Measurements from ENCODE around the gene LTF.

Gene LTF

DNA sequence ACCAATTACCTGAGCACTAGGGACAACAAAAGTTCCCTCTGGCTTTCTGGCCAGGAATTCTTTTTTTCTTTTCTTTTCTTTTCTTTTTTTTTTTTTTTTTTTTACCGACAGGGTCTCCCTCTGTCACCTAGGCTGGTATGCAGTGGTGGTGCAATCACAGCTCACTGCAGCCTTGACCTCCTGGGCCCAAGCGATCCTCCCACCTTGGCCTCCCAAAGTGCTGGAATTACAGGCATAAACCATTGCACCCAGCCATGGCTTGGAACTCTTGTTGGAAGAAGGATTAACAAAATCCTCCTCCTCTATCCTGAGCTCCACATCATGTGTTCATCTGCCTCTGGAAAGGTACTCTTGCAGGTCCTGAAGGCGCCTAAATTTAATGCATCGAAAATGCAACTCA lies 2.9 kb upstream of the LTF start:
- DNase-seq: no peak

DNA sequence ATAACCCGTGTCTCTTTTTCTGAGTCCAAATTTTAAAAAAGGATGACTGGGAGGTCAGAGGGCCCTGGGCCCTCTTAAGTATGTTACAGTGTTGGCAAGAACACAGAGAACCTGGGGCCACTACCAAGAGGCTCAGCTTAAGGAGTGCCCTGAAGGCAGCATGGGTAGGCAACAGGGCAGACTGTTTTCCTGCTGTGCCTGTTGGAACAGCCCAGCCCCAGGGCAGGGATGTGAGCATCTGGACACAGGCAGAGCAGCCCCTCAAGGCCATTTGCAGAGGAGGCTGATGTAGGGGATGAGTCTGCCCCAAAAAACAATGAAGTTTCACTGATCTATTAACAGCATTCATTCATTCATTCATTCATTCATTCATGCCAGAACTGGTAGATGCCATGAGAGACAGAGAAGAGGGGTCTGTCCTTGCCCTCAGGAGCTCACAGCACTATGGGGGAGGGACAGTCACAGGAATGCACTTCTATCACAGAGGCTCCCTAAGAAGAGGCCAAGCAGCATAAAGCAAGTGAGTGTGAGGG lies 2.2 kb upstream of the LTF start:
- no peak for DNase-seq

DNA sequence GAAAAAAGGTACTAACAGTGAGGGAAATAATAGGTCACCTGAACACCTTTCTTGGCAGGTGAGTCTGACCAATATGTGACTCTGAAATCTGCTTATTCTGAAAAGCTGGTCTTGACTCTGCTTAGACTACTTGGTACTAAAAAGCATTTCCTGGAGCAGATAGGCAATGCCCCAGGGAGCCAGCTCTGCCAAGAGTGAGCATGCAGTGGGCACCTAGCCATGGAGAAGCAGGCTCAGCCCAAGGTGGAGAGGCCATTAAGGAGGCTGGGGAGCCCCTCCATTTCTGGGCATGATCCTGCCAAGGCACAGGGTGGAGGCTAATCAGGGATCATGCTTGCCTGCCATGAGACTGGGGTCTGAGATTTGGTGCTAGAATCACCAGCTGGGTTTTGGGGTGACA lies 1.6 kb upstream of the LTF start:
- no peak for DNase-seq

DNA sequence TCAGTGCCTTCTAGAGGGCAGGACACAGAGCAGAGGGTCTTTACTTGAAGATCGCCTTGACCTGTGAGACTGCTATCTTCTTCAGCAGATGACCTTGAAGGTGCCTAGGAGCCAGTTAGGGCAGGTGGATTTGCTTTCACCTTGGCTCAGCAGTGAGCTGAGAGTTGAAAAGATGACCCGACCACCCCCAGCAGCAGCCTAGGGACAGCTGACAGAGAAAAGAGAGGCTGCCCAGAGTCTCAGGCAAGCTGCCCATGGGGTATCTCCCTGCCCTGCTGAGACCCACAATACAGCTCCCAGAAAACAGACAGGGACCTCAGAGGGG lies 453 bp upstream of the LTF start:
- DNase-seq: no peak

DNA sequence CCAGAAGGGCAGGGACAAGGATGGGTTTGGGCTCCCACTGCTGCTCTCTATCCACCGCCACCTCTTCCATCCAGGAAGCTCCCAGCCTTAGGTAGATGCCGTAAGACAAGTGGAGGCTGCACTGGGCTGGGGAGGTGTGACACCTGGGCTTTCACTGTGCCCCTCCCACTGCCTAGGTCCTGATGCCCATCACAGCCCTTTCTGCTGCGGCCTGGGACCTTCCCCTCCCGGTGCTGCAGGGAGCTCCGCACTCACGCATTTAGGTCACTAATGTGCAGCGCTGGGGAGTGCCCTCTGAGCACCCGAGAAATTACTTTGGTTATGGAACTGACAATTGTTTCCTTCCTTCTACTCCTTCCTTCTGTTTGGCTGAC lies 850 bp downstream of the LTF start:
- DNase-seq: no peak

DNA sequence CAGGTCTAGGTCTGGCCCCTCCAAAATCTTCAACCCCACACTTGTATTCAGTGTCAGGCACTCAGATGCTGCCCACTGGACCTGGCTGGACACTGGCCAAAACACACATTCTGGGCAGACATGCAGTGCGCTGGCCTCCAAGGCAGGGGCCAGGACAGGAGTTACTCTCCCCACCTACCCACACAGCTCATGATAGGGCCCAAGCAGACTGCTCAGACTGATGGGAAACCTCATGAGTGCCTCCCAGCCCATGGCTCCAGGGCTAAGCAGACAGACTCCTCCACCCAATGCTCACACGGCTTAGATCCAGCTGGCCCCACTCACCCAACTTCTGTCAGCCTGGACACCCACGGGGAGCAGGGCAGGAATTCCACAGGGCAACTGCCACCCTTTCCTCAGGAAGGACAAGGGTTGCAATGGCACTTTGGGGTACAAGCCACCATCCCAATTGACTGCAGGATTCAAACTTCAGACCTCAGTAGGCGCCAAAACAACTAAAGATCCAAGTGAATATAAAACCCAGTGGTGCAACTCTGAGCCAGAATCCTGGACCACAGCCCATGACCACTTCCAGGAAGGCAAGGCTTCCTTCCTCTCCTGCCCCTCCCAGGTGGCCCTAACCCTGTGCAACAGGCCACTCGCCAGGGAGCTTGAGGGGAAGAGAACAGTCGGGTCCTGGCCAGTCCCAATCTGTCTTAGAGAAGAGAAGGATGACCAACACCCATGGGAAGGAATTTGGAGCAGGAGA lies 1.4 kb downstream of the LTF start:
- no peak for DNase-seq

DNA sequence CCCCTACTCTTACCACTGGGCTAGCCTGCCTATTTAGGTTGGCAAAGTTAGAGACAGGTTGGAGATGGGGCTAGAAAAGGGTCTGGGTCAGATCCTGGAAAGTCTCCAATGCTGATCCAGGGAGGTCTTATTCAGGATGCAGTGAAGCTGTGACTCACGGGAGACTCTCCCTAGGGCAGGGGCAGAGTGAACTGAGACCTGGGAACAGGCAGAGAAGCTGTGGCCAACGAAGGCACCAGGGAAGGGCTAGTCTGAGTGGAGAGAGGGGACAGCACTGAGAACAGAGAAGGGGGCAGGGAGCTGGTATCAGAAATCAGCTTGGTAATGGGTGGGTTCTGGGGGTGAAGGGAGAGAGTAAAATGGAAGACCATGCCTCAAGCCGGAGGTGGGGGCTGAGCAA lies 2.2 kb downstream of the LTF start:
- no peak for DNase-seq

DNA sequence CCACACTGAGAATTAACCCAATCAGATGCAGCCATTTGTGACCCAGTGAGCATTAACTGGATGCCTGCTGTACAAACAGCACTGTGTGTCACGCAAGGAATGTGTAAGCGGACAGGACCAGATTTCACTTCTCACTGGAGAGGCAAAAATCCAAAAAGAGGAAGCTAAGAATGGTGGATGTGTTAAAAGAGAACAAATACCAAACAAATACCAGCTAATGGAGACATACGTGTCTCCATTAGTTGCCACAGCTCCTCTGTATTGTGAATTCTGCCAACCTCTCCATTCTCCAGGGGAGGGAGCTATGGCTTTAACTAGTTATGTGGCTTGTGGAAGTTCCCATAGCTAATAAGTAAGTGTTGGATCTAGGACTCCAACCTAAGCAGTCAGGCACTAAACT lies 2.6 kb downstream of the LTF start:
- no peak for DNase-seq

DNA sequence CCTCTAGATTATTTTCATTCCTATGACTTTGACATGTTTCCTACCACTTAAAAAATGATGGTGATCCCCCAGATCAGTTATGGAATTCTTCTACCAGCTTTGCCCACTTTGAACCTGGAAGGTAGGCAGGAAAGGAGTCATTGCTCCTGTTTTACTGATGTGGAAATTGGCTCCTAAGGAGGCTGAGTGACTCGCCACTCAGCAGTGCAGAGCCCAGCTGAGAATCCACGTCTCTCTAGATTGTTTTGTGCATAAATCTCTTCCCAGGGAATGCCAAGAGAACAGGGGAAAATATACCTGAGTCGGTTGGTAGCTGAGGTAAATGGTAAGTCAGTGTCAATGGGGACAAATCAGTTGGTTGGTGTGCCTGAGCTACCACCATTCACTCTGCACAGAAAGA lies 4.7 kb downstream of the LTF start:
- no peak for DNase-seq

DNA sequence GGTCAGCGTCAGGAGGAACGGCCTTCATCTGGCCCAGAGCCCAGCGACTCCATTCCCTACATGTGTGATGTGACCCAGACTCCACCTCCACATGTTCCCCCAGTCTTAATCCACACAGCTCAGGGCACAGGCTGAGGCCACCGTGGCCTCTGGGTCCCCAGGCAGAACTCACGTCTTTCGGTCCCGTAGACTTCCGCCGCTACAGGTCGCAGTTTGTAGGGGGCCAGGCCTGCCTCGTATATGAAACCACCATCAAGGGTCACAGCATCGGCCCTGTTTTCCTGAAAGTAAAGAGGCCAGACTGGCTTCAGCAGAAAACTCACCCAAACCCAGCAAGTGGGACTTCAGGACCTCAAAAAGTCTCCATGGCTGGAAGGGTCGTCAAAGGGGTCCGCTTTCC lies 8.6 kb downstream of the LTF start:
- DNase-seq: no peak

DNA sequence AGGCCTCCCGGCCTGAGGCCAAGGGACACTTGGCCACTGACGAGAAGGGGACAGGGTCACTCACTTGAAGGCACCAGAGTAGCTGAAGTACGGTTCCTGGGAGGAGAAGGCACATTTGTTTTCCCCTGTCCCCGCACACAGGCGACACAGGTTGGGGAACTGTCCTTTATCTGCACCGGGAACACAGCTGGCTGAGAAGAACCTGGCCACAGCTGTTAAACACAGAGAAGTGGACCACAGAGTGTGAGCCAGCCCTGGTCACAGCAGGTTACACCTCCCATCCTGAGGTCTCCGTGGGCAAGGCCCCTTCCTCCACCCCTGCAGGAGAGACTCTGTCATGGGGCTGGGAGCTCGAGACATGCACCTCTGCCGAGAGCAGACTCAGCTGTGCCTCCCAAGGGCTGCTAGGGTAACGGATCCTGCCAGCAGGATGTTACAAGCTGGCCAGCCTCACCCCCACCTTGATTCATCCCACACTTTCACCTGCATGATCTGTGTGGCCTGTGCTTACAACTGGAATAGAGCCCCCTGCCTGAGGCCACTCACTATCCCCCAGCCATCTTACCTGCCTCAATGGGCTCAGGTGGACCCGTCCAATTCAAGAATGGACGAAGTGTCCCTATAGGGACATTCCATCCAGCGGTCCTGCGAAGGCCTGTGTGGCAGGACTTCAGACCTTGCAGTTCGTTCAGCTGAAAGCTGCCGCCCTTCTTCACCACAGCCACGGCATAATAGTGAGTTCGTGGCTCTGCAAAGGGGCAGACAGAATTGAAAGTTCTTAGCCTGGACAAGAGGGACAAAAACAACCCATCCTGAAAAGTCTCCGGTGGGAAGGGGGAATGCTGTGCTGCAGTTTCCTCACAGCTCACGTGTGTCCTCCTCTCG lies 9.2 kb downstream of the LTF start:
- DNase-seq: no peak

DNA sequence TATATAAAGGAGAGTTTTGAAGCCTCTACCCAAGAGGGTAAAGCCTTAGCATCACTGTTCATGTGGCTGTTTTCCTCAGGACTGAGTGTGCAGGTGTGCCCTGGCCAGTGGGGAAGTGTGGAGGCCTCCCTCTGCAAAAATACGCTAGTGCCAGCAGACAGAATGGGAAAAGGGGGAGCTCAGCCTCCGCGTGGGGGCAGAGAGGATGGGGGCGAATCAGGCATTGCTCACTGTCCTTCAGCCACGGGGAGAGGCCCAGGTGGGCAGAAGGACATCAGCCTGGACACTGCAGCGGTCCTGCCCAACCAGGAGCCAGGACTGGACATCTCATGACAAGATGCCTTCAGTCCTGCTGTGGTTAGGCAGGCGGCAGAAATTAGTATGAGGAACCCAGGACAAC lies 10.1 kb downstream of the LTF start:
- no peak for DNase-seq

DNA sequence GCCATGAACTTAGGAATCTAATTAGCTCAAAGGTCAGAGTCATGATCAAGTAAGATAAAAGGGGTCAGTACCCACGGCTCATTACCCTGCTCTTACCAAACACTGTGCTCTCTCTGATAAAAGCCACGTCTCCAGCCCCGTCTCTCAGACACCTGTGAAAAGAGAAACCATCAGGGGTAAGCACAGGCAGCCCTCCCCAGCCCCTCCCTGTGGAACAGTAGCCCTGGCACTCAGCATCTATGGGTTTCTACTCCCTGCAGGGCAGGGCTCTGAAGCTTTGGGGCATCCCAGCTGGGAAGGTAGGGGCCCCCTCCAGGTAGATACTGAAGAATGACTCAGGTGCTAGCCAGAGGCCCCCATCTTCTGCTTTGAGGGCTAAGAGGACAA lies 10.5 kb downstream of the LTF start:
- DNase-seq: no peak

DNA sequence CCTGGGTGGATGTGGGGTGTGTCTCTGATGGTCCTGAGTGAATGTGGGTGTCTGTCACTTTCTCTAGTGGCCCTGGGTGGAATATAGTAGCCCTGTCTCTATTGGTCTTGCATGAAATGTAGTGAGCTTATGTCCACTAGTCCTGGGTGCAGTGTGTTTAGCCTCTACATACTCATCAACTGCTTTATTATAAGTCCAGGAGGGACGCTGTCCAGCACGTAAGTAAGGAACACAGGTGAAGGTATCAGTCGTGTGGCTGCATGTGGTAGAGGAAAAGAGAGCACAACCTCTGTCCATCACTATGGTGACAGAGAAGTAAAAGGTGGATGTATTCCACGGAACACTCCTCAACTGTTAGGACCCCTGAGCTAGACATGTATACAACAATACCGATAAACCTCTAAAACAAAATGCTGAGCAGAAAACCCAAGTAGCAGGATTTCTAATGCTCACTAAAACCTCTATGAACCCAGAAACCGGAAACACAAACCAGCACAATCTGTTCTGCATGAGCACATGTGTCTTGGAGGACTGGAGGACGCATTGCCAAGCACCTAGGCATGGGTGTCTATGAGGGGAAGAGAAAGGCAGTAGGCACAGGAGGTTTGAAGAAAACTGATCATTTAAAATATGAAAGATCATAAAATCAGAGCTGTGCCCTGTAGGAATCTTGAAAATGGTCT lies 11.0 kb downstream of the LTF start:
- no peak for DNase-seq

DNA sequence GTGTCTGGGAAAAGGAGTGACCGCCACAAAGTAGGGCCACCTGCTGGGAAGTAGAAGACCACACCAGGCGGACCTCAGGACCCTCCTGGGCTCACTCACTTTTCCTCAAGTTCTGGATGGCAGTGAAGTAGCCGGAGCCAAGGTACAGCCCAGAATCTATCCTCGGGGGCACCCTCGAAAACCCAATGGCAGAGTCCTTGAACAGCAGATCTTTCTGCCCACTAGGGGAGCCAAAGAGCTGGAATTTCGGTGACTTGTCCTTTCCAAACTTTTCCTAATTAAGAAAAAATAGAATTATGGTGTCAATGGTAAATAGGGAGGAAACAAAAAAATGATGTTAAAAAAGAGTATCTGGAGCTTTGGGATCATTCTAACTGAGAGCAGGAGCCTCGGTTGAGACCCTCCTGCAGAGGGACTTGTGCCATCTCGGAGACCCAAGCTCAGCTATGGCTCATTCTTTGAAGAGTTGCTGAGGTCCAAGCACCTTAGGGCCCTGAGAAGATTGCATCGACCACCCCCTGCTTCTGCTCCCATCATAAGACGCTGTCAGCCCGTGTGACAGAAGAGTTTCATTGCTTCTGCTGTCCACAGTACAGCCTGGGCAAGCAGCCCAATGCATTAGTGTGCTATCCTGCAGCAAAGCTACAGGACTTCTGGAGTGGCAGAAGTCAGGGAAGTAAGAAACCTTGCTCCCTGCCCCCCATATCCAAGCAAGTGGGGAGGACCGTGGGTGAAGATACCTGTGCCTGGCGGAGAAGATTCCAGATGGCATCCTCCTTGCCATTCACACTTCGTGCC lies 14.8 kb downstream of the LTF start:
- no peak for DNase-seq

DNA sequence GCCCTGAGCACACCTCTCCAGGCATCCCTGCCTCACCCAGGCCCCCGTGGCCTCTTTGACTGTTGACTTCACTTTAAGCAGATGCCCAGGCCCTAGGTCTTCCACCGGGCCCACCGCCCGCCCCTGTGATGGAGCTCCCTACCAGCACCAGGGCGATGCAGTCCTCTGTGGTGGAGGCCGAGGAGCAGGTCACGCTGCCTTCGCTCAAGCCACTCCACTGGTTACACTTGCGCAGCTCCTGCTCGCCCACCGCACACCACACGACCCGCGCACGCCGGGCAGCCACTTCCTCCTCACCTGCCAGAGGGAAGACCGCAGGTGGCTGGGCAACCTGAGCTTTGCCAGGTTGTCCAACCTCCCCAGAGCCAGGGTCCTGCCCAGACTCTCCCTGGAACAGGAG lies 16.0 kb downstream of the LTF start:
- DNase-seq: no peak

DNA sequence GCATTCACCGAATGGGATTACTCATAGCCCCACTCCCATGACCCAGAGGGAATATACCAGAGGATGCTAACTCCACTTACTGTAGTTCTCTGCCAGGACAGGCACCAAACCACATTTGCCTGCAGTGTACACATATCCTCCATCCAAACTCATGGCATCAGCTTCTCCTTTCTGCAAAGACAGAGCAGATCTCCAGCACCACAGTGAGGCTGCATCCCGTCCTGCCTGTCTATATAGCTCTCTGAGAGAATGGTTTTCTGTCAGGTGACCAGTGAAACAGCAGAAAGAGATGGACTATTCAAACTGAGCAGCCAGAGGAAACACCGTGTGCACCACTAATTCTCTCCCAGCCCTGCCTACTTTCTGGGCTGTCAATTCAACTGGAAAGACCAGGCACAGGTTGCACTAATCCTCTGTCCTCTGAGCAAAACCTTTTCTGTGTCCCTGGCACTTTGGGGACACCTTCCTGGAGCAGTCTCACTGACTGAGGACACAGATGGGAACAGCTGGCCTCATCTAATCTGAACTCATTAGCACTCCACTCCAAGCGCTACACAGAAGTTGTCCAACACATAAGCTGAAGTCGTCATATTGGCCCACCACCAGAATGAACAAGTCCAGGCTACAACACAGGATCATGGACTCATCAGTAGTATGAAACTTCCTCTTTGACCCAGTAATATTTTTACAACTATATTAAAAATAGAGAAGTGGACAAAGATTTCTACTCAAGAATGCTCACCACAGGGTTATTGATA lies 17.3 kb downstream of the LTF start:
- DNase-seq: peak in 1 of 2 donors; percentile 47

DNA sequence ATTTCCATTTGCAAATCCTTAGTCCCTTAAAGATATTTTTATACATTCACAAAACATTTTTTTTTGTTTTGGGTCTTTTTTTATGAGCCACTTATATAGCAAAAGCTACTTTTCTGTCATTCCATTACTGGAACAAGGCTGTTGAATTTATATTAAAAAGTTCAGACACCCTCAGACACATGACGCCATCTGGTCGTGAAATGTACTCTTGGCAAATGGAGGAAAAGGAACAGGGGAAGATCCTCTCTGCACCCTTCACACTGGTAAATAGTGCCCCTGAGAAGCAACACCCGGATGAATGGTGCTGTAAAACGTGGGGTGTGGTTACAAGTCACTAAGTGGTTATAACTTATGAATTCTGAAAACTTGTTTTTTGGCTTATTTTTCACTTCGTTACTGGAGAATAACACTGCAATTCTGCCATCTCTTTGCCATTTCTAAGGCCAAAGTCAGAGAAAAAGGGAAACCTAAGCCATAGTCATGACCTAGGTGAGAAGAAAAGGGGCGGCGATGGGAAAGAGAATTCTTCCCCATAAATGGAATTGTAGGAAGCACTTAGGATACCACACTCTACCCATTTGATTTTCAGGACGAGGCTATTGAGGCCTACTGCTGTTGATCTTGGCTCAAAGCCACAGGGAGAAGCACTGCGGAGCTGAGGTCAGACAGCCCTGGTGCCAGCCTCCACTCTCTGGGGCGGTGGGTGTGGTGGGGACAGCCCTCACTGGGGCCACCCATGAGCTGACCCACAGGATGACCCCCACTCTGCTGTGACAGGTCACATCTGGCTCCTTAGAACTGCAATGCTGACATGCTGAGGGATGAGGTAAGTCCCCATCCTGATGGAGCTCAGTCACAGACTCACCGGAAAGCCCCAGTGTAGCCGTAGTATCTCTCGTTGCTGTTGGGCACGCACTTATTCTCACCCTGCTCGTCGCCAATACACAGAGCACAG lies 21.9 kb downstream of the LTF start:
- no peak for DNase-seq

DNA sequence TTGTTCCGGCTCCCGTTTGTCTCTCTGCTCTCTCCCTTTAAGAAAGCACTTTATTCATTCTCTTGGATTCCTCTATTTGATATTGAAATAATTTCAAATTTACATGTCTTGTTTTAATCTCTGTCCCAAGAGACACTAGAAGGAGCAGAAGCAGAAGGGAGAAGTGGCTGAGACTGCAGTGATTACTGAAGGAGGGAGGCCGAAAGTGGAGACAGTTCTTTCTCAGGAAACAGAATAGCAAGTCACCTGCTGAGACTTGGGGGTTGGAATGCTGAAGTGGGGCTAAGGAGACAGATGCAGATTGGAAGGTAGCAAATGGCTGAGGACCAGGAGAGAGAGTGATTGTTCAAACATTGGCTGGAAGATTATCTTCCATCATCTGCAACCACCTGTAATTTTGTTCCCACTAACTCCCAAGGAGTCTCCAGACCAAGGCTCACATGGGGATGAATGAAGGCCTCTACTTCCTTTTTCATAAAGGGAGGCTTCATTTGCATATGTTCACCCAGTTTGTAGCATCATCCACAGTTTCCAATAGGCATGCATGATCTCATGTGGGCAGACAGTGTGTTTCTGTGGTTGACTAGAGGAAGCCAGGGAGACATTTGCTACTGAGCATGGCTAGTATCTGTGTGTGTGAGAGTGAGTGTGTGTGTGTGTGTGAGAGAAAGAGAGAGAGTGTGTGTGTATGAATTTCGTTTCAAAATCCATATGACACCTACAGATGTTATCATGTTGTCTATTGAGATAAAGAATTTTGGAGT lies 24.0 kb downstream of the LTF start:
- peak in 1 of 2 donors; percentile 89 for DNase-seq

DNA sequence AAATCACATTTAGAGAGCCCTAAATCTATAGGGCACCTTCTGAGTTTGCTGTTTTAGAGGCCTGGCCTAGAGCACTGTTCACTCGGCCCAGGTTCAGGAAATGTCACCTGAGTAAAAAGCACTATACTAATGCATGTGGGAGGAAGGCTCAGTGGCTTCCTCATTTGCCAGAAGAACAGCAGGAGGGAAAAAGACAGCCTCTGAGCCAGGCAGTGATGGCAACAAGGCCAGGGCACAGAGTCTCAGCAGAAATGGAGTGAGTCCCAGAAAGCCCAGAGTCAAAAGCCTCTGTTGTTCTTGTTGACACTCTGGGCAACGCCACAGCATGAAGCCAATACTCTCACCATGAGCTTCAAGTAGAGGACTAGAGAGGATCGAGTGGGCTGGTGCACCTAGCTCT lies 25.9 kb downstream of the LTF start:
- DNase-seq: no peak

Measured in bone marrow (tissue), 2 donors.